Measurements from ENCODE around the gene PRAMEF4.
"Not testable (repeated sequence)": the region's sequence is repeated elsewhere in the genome, so short reads cannot be mapped to it uniquely, and the experiment has no call there.

- not testable (repeated sequence) for TF ChIP-seq CTCF, POLR2A, EP300 (IDR thresholded peaks at IDR 0.05)
These were observed 30.3 kb upstream of the PRAMEF4 start, which contains the start of gene PRAMEF7 for GRCh38 chr1:12916310-12916709.
